GM19240 (cell line): Measurements from ENCODE around the gene ESPN.
"Not testable (repeated sequence)": the region's sequence is repeated elsewhere in the genome, so short reads cannot be mapped to it uniquely, and the experiment has no call there.

ENCODE experiments used
- DNase-seq: peaks from one replicate; pipeline ENCODE4 v3.0.0; 2011; ENCODE audit warnings: low spot score; ENCODE audit not compliant: insufficient read length

The ESPN gene

GRCh38 chr1:6427441-6428390 lies 3.1 kb downstream of the ESPN start:
- no peak for DNase-seq

GRCh38 chr1:6428453-6428852 lies 3.9 kb downstream of the ESPN start:
- not testable (repeated sequence) for DNase-seq

- not testable (repeated sequence) for DNase-seq
Measured at GRCh38 chr1:6429660-6430411, 5.3 kb downstream of the ESPN start.

GRCh38 chr1:6431645-6432579 lies 7.3 kb downstream of the ESPN start:
- not testable (repeated sequence) for DNase-seq

GRCh38 chr1:6434186-6434585 lies 9.6 kb downstream of the ESPN start:
- DNase-seq, result no peak

- DNase-seq, result no peak
Measured at GRCh38 chr1:6435129-6435528, 10.6 kb downstream of the ESPN start.

- DNase-seq, result no peak
Measured at GRCh38 chr1:6435547-6435946, 11.0 kb downstream of the ESPN start.

- DNase-seq, result not testable (repeated sequence)
Measured at GRCh38 chr1:6436277-6436676, 11.7 kb downstream of the ESPN start.

GRCh38 chr1:6437012-6437700 lies 12.6 kb downstream of the ESPN start:
- DNase-seq, result not testable (repeated sequence)

- DNase-seq, result peak; percentile 94
Measured at GRCh38 chr1:6438047-6438525, 13.5 kb downstream of the ESPN start.

GRCh38 chr1:6440198-6441126 lies 15.9 kb downstream of the ESPN start:
- no peak for DNase-seq

- DNase-seq, result no peak
Measured at GRCh38 chr1:6441586-6441985, 17.0 kb downstream of the ESPN start.

- DNase-seq, result no peak
Measured at GRCh38 chr1:6443339-6444115, 19.0 kb downstream of the ESPN start.

GRCh38 chr1:6444377-6444776 lies 19.8 kb downstream of the ESPN start:
- no peak for DNase-seq

- no peak for DNase-seq
Measured at GRCh38 chr1:6445062-6445763, 20.6 kb downstream of the ESPN start.

- DNase-seq, result not testable (repeated sequence)
Measured at GRCh38 chr1:6445929-6446328, 21.4 kb downstream of the ESPN start.

GRCh38 chr1:6446665-6447015 lies 22.1 kb downstream of the ESPN start:
- DNase-seq, result no peak
